MM.1S (cell line): ENCODE data around the gene CAMK1.

ENCODE experiments used
- DNase-seq: peaks from one replicate; pipeline ENCODE4 v3.0.0-alpha.2; 2015
- H2AFZ ChIP-seq: fragments of 300-600 bp; sonication (generic); 2 replicates; pipeline ENCODE4 v1.6.0; 2016; ENCODE audit warnings: antibody characterized with exemption, low read length
- H3F3A ChIP-seq: fragments of 300-600 bp; sonication (generic); 2 replicates; pipeline ENCODE4 v1.6.1; 2016; ENCODE audit warnings: mild to moderate bottlenecking, antibody characterized with exemption, low read length, moderate library complexity, mixed read lengths; ENCODE audit not compliant: insufficient read depth
- H3K27ac ChIP-seq: fragments of 300-600 bp; sonication (generic); 2 replicates; pipeline ENCODE4 v1.5.1; 2016; ENCODE audit warnings: mild to moderate bottlenecking, low read length
- H3K27me3 ChIP-seq: fragments of 300-600 bp; sonication (generic); replicated peaks from 2 replicates; pipeline ENCODE4 v1.6.0; 2016; ENCODE audit warnings: low read length; ENCODE audit not compliant: insufficient read depth
- H3K36me3 ChIP-seq: fragments of 300-600 bp; sonication (generic); replicated peaks from 2 replicates; pipeline ENCODE4 v1.6.1; 2016; ENCODE audit warnings: mild to moderate bottlenecking, low read length, mixed read lengths; ENCODE audit not compliant: insufficient read depth
- H3K4me1 ChIP-seq: fragments of 300-600 bp; sonication (generic); 2 replicates; pipeline ENCODE4 v1.6.1; 2016; ENCODE audit warnings: low read length, mixed read lengths
- H3K4me2 ChIP-seq: fragments of 300-600 bp; sonication (generic); 2 replicates; pipeline ENCODE4 v1.6.0; 2016; ENCODE audit warnings: low read depth, low read length
- H3K4me3 ChIP-seq: fragments of 300-600 bp; sonication (generic); 2 replicates; pipeline ENCODE4 v1.5.1; 2016; ENCODE audit warnings: low read length, mixed read lengths
- H3K79me2 ChIP-seq: fragments of 300-600 bp; sonication (generic); 2 replicates; pipeline ENCODE4 v1.6.1; 2016; ENCODE audit warnings: mixed run types, low read length, mixed read lengths
- H3K9ac ChIP-seq: fragments of 300-600 bp; sonication (generic); 2 replicates; pipeline ENCODE4 v1.6.1; 2016; ENCODE audit warnings: low read length, mixed read lengths
- H3K9me2 ChIP-seq: fragments of 300-600 bp; sonication (generic); replicated peaks from 2 replicates; pipeline ENCODE4 v1.6.1; 2016; ENCODE audit warnings: mild to moderate bottlenecking, low read length, mixed read lengths; ENCODE audit not compliant: insufficient read depth
- H3K9me3 ChIP-seq: fragments of 300-600 bp; sonication (generic); replicated peaks from 2 replicates; pipeline ENCODE4 v1.6.1; 2016; ENCODE audit warnings: mild to moderate bottlenecking, low read length, mixed read lengths; ENCODE audit not compliant: insufficient read depth
- H4K20me1 ChIP-seq: fragments of 300-600 bp; sonication (generic); 2 replicates; pipeline ENCODE4 v1.6.1; 2016; ENCODE audit warnings: mild to moderate bottlenecking, low read length, moderate library complexity, mixed read lengths; ENCODE audit not compliant: insufficient read depth
- EZH2 ChIP-seq: fragments of 300-600 bp; sonication (generic); optimal IDR thresholded peaks from 2 replicates; pipeline ENCODE3; 2017; ENCODE audit warnings: low read depth, mild to moderate bottlenecking, antibody characterized with exemption, low read length, mixed read lengths
- EZH2phosphoT487 ChIP-seq: fragments of 300-600 bp; sonication (generic); IDR thresholded peaks from 2 replicates; pipeline ENCODE4 v1.6.1; 2018; ENCODE audit warnings: antibody characterized with exemption, low read length
- TF ChIP-seq, protein P1 (sequence below): fragments of 300-600 bp; sonication (generic); IDR thresholded peaks from 2 replicates; pipeline ENCODE4 v1.5.1; 2016; ENCODE audit warnings: antibody characterized with exemption, low read length, mixed read lengths

The CAMK1 gene

DNA sequence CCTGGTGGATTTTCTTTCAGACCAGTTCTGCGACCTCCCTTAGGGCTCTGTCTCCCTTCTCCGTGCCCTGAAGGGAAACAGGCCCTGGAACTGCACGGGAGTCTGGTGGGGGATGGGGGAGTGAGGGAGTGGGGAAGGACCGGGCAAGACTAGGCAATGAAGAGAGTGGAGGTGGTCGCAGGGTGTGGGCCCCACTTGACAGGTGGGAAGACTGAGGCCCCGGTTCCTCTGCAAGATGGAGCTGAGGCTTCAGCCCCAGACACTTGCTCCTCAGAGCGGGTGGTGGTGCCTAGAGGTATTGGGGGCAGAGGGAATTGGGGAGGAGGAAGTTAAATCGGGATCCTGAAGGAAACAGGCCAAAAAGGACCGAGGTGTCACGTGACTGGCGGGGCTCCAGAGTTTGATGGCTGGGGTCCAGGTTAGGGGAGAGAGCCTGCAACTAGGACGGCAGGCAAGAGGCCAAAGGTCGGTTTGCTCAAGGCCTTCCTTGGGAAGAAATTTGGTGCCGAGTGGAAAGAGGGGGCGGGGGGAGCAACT, 597 bp upstream of the CAMK1 start:
- Histone ChIP-seq H3K36me3 (no peaks in the 10 kb centered on the region), H2AFZ (peak overlapping the region; percentile 68), H3K9me3 (no peaks in the 10 kb centered on the region), H3K79me2 (no peaks in the 10 kb centered on the region), H3K4me1 (0 out of 2 replicates have a peak, but pooled peaks cover 5% of the 10 kb centered on the region), H3K4me2 (peak overlapping the region; percentile 80), H3F3A (no peaks in the 10 kb centered on the region; the same call in 1 of the 2 replicates), H3K9me2 (no peaks in the 10 kb centered on the region), H3K27ac (no peak overlapping the region), H3K9ac (peak overlapping the region; percentile 66; the same call in 1 of the 2 replicates), H3K4me3 (peak overlapping the region; percentile 75), H4K20me1 (no peaks in the 10 kb centered on the region), H3K27me3 (no peaks in the 10 kb centered on the region)
- TF ChIP-seq, protein P1, sequence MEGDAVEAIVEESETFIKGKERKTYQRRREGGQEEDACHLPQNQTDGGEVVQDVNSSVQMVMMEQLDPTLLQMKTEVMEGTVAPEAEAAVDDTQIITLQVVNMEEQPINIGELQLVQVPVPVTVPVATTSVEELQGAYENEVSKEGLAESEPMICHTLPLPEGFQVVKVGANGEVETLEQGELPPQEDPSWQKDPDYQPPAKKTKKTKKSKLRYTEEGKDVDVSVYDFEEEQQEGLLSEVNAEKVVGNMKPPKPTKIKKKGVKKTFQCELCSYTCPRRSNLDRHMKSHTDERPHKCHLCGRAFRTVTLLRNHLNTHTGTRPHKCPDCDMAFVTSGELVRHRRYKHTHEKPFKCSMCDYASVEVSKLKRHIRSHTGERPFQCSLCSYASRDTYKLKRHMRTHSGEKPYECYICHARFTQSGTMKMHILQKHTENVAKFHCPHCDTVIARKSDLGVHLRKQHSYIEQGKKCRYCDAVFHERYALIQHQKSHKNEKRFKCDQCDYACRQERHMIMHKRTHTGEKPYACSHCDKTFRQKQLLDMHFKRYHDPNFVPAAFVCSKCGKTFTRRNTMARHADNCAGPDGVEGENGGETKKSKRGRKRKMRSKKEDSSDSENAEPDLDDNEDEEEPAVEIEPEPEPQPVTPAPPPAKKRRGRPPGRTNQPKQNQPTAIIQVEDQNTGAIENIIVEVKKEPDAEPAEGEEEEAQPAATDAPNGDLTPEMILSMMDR: no peak
- TF ChIP-seq EZH2phosphoT487 (no peak), EZH2 (no peak)
- DNase-seq: no peak

DNA sequence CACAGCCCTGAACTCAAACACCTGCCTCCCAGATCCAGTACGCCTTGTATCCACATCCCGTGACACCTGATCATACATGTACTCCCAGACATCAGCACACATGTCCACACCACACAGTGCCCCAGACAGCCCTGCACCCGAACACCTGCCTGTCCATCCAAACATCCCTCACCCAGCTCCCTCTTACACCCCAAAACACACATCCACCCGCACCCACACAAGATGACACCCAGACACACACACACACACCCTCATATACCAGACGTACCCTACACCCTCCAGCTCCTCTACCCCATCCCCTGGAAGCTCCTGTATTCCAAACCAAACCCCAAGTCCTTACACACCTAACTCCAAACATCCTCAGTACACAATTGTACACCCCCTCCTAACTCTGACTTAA, 735 bp downstream of the CAMK1 start:
- H4K20me1 ChIP-seq: no peaks in the 10 kb centered on the region
- peak overlapping the region; percentile 66; the same call in 1 of the 2 replicates for H3K9ac ChIP-seq
- H3F3A ChIP-seq: no peaks in the 10 kb centered on the region; the same call in 1 of the 2 replicates
- H2AFZ ChIP-seq: peak overlapping the region; percentile 68
- no peaks in the 10 kb centered on the region for H3K9me2 ChIP-seq
- H3K4me2 ChIP-seq: peak overlapping the region; percentile 80; the same call in 1 of the 2 replicates
- no peak overlapping the region for H3K27ac ChIP-seq
- DNase-seq: no peak
- no peaks in the 10 kb centered on the region for H3K36me3 ChIP-seq
- no peaks in the 10 kb centered on the region for H3K9me3 ChIP-seq
- no peaks in the 10 kb centered on the region for H3K79me2 ChIP-seq
- TF ChIP-seq EZH2phosphoT487: no peak
- TF ChIP-seq EZH2: no peak
- TF ChIP-seq, protein P1: no peak
- no peaks in the 10 kb centered on the region for H3K27me3 ChIP-seq
- H3K4me1 ChIP-seq: 0 out of 2 replicates have a peak, but pooled peaks cover 5% of the 10 kb centered on the region
- H3K4me3 ChIP-seq: peak overlapping the region; percentile 75

DNA sequence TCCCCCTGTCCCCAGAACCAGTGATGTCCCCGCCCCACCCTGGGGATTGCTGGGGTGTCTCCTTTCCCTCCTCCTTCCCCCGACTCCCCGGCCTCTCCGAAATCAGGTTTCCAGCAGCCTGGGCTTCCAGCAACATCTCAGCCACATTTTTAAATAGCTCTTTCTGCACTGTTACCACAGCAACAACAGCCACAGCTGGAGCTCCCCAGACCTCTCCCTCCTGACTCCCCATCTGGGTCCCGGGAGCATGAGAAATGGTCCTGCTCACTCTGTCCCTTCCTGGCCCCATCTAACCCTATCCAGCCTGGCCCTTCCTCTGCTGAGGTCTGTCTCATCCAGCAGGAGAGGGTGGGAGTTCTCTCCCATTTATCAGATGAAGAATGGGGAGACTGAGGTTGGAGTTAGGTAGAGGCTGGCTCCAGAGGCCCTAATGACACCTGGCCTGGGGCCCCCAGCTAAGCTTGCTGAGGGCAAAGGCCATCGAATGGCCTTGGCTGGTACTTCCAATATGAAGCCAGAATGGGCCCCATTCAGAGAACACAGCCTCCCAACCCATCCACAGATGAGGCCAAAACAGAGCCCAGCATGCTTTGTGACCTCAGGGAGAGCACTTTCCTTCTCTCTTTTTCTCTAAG, 1.5 kb downstream of the CAMK1 start:
- no peaks in the 10 kb centered on the region for H3K27me3 ChIP-seq
- H3K4me3 ChIP-seq: no peak overlapping the region
- TF ChIP-seq EZH2phosphoT487 (no peak), EZH2 (no peak)
- TF ChIP-seq, protein P1: no peak
- H2AFZ ChIP-seq: no peak overlapping the region
- H3K9me3 ChIP-seq: no peaks in the 10 kb centered on the region
- H3K9ac ChIP-seq: no peak overlapping the region
- no peak overlapping the region for H3K27ac ChIP-seq
- no peak for DNase-seq
- no peaks in the 10 kb centered on the region for H3K79me2 ChIP-seq
- no peak overlapping the region for H3K4me2 ChIP-seq
- no peaks in the 10 kb centered on the region for H3K36me3 ChIP-seq
- H4K20me1 ChIP-seq: no peaks in the 10 kb centered on the region
- H3K9me2 ChIP-seq: no peaks in the 10 kb centered on the region
- no peaks in the 10 kb centered on the region; the same call in 1 of the 2 replicates for H3F3A ChIP-seq
- 0 out of 2 replicates have a peak, but pooled peaks cover 5% of the 10 kb centered on the region for H3K4me1 ChIP-seq
